A673 (cell line): Measurements from ENCODE around the gene SLC25A29.

Experiments used
- EZH2 ChIP-seq: fragments of 200-600 bp; sonication (generic); IDR thresholded peaks from 2 replicates; pipeline ENCODE4 v1.6.1; 2017; ENCODE audit warnings: borderline replicate concordance, low read depth, mild to moderate bottlenecking, mixed read lengths, antibody characterized with exemption, low read length; ENCODE audit not compliant: poor library complexity, severe bottlenecking
- TF ChIP-seq, protein P1 (sequence below): fragments of 300-800, 200-600 bp; sonication (generic); conservative IDR thresholded peaks from 2 replicates; pipeline ENCODE4 v1.5.1; 2017; ENCODE audit warnings: low read depth, mild to moderate bottlenecking, antibody characterized with exemption, low read length, moderate library complexity, mixed read lengths

DNA sequence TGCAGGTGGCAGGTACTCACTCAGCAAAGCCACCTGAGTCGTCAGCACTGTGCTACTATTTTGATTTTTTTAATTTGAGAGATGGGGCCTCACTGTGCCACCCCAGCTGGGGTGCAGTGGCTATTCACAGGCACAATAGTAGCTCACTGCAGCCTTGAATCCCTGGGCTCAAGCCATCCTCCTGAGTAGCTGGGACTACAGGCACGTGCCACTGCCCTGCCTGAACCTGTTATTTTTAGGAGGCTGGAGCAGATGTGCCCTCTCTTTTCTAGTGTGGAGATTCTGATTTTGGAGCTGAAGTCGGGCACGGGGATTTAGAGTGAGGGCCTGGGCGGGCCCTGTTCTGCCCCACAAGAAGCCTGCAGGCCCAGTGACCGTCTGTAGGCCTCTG, 34.2 kb upstream of the SLC25A29 start:
- TF ChIP-seq, protein P1, sequence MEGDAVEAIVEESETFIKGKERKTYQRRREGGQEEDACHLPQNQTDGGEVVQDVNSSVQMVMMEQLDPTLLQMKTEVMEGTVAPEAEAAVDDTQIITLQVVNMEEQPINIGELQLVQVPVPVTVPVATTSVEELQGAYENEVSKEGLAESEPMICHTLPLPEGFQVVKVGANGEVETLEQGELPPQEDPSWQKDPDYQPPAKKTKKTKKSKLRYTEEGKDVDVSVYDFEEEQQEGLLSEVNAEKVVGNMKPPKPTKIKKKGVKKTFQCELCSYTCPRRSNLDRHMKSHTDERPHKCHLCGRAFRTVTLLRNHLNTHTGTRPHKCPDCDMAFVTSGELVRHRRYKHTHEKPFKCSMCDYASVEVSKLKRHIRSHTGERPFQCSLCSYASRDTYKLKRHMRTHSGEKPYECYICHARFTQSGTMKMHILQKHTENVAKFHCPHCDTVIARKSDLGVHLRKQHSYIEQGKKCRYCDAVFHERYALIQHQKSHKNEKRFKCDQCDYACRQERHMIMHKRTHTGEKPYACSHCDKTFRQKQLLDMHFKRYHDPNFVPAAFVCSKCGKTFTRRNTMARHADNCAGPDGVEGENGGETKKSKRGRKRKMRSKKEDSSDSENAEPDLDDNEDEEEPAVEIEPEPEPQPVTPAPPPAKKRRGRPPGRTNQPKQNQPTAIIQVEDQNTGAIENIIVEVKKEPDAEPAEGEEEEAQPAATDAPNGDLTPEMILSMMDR, result no peak
- TF ChIP-seq EZH2, result no peak
